GM19035 (cell line): ENCODE results near the gene PRMT1.

Experiments used
- ATAC-seq: cut with Tn5 transposase; IDR thresholded peaks from one replicate; pipeline ENCODE4 v1.9.1; 2021; ENCODE audit not compliant: unreplicated experiment

PRMT1 gene

DNA sequence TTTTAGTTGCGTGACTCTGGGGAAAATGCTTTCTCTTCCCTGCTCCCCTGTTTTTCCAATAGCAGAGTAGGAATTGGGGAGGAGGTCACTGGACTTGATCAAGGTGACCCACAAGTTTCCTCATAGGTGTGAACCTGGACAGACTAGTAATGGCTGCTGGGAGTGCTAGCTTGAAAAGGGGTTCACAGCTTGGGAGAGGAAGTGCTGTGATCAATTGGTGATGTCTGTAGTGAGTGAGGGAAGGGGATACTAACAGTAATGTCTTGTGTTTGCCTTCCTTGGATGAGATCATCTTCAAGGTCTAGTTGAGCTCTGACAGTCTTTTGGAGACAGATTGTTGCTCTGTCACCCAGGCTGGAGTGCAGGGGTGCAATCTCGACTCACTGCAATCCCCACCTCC lies 9.6 kb upstream of the PRMT1 start:
- no peak for ATAC-seq

DNA sequence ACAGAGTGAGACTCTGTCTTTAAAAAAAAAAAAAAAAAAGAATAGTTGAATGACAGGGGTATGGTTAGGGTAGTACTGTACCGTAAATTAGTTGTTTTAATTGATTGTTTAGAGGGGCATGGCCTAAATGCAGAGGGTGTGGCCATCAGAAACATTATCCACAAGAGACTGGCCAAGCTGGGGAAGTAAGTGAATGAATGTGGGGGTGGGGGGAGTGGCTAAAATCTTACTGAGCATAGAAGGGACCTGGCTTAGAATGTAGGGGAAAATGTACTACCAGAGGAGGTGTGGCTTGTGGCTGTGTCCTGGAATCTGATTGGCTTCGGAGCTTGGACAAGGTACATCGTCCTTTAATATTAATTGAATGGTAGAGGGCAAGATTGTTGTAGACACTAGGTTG lies 7.6 kb upstream of the PRMT1 start:
- no peak for ATAC-seq

DNA sequence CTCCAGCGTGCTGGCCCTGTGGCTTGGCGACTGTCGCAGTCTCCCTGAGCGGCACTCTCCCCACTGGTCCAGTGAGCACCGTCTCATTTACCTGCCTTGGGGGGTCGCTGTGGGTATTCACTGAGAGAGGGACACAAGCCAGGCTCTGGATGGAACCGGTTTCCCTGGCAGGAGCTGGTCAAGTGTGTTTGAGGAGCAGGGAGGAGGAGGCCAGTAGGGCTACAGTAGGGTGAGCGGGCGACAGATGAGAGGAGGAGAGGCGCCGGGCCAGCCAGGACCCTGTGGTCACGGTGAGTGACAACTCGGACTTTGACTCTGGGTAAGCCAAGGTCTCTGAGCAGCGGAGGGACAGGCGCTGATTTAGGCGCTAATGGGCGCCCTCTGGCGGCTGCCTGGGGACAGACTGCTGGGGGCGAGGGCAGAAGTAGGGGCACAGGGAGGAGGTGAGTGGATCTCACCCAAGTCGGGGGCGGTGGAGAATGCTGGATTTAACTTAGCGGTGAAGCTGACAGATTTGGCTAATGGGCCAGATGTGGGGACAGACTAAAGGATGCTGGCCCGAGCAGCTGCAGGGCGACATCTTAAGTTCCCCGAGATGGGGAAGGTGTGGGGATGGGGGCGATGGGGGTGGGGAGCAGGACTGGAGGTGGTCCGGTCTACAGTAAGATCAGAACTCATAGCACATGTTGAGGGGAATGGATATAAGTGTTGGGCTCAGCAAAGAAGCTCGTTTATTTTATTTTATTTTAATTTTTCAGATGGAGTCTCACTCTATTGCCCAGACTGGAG lies 4.7 kb upstream of the PRMT1 start:
- no peak for ATAC-seq

DNA sequence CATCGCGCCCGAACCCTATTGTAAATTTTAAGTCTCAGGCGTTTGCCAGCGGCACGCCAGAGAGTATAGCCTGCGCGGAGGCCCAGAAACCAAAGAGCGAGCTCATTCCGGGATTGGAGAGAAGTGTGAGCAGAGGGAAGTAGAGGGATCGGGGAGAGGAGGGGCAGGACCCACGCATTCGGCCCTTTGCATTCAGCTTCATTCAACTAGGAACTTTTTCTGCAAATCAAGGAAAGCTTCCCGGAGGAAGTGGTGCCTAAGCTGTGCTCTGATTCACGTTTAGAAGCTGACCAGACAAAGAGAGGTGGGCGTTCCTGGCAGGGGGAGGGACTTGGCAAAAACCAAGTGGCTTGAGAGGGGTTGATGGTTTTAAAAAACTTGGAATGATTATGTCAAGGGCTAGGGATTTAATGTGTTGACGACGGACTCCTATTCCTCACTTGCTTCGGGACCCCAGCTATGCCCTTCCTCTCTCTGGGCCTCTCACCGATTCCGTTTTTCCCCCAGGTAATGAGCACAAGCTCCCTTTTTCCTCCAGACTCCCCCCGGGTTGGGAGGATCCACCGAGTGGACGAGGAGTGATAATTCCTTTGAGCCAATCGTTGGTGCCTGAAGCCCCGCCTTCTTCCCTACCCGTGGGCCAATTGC lies 811 bp upstream of the PRMT1 start:
- peak; percentile 18 for ATAC-seq

DNA sequence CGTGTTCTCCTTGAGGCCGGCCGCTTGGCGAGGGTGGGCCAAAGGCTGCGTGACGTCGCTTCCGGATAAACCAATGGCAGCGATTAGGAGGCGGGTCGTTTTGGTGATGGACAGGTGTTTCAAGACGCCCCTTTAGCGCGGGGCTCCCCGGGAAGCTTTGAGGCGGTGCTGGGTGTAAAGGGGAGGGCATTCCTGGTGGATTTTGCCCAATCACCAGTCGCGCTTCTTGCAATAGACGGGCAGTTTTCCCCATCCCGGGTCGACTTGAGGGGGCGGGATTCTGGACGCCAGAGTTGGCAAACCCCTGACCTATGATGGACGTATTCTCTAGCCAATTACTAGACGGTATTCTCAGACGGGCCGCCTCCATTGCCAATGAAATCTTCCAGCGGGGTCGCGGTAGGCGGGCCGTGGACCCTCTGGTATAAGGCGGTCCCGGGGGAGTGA lies 264 bp upstream of the PRMT1 start:
- peak; percentile 68 for ATAC-seq

DNA sequence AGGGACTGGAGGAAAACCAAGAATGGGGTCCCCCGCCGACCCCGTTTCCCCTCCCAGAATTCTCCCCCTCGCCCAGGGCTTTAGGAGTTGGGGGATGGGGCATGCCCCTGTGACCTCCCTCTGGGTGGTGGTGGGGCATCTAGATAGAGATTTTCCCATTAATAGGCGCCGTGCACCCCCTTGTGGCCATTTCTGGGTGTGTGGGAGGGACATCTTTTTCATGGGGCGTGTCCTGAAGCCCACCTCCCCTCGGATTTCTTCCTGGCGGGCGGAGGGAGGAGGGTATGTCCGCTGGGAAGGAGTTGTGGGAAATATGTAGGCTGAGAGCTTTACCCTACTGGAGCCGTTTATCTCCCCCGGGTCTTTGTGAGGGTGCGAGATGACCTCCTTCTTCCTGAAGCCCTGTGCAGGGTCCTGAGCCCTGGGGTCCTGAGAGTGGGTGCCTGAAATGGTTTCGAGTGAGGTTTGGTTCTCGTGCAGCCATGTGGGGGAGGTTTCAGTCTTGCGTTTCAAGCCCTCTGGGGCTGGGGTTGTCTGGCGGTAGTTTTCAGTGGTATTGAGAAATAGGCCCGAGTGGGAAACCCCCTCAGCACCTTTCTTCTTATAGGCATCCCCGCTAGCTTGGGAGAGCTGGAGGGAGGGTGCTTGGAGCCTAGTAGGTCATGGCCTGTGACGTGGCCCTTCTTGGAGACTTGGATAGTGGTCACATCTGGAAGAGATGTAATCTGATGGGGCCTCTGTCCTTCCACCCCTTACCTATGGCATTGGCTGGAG lies 1.0 kb downstream of the PRMT1 start:
- ATAC-seq = no peak

DNA sequence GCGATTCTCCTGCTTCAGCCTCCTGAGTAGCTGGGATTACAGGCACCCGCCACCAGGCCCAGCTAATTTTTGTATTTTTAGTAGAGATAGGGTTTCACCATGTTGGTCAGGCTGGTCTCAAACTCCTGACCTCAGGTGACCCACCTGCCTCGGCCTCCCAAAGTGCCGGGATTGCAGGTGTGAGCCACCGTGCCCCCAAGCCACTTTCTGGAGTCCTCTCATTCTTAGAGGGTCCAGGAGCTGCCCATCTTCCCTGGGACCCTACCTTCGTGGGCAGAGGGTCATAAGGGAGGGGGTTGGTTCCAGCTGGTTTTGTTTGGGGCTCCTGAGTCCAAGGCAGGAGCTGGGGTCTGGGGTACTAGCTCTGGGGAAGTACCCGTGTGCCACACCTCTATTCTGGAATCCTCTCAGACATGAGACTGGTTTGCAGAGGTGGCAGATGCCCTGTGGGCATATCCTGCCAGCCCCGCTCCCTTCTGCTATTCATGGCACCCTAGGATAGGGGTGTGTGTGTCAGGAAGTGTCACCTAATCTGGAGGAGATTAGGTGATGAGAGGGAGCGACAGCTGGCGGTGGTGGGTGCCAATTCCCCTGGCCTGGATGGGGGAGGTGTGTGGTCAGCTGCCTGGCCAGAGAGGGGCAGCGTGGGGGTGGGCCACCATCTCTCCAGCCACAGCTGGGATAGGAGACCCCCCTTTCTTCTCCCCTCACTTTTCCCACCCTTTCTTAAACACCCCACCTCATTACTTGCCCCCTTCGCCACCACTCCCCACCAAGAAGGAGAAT lies 2.1 kb downstream of the PRMT1 start:
- no peak for ATAC-seq

DNA sequence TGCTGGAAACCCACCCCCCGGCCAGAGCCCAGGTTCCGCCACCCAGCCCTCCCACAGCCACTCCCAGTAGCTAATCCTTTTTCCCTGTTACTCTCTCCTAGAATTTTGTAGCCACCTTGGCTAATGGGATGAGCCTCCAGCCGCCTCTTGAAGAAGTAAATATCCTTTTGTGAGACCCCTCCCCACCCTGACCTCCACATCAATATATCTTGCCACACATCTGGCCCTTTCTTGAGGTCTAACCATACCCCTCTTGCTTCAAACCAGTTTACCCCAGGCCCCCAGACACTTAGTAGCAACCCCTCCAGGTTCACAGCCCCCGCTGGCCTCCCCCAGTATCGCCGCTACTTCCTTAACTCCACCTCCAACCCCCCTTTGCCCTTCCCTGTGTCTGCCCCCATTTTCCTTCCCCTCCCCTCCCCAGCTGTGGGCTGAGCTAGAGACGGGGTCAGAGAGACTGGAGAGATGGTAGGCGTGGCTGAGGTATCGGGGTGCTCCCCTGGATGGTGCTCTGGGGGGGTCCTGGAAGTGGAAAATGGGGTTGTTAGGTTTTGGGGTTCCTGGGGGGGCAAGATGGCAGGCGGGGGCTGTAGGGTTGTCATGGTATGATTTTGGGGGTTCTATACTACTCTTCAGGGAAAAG lies 2.8 kb downstream of the PRMT1 start:
- no peak for ATAC-seq

DNA sequence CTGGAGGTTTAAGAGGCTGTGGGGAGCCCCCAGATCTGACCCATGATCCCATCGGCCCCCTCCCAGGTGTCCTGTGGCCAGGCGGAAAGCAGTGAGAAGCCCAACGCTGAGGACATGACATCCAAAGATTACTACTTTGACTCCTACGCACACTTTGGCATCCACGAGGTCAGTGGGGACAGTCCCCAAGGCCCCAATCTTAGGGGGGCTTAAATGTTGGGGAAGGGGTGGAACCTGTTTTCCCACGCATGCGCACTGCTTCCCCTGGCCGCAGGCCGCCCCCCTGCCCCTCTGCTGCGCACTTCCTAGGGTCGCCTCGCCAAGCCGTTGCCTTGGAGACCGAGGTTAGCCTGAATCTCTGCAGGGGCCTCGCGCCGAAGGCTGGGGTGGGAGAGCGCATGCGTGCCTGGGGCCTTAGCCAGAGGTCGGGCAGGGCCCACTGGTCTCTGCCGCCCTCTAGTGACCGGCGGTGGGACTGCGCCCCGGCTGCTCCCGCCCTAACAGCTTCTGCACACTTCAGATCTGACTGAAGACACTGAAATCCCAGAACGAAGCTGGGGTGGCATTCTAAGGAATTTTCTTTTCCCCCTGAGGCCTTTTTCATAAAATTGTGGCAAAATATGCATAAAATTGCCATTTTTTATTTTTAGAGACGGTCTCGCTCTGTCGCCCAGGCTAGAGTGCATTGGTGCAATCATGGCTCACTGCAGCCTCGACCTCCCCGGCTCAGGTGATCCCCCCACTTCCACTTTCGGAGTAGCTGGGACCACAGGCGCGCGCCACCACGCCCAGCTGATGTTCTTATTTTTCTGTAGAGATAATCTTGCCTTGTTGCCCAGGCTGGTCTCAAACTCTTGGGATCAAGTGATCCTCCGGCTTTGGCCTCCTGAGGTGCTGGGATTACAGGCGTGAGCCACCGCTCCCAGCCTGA lies 3.6 kb downstream of the PRMT1 start:
- no peak for ATAC-seq

DNA sequence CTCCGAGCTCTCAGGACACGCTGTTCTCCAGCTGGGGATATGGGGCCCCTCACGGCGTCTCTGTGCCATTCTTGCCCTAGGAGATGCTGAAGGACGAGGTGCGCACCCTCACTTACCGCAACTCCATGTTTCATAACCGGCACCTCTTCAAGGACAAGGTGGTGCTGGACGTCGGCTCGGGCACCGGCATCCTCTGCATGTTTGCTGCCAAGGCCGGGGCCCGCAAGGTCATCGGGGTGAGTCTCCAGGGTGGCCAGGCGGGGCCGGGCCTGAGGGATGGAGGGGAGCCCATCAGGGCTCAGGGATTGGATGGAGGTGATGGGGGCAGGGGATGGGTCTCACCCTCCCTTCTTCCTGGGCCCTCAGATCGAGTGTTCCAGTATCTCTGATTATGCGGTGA lies 4.8 kb downstream of the PRMT1 start:
- ATAC-seq = no peak

DNA sequence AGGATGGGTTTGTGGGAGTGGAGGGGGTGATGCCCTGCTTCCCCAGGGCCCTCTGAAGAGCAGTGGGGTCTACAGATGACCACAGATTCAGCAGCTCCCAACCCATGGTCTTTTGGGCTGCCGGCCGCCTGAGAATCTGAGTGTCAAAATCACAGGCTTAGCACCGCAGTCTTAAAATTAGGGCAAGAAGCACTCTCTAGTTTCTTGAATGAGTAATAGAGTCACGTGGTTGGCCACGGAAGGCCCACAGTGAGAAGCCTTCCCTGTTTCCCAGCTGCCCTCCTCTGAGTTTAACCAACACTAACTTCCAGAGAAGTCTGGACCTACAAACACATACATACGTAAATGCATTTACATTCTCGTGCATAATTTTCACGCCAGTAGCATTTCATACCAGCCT lies 5.2 kb downstream of the PRMT1 start:
- no peak for ATAC-seq

DNA sequence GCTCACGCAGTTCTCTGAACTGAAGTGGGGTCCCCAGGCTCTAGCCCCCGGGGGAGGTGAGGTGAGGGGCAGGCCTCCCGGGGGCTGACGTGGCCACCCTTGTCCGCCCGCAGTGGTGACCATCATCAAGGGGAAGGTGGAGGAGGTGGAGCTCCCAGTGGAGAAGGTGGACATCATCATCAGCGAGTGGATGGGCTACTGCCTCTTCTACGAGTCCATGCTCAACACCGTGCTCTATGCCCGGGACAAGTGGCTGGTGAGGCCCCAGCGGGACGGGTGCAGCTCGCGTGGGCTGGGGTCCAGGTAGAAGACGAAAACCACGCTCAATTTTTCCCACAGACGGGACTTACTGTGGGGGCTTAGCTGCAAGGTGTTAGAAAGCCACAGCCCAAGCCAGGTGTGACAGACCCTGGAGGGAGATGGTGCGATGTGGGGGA lies 6.8 kb downstream of the PRMT1 start:
- ATAC-seq = no peak

DNA sequence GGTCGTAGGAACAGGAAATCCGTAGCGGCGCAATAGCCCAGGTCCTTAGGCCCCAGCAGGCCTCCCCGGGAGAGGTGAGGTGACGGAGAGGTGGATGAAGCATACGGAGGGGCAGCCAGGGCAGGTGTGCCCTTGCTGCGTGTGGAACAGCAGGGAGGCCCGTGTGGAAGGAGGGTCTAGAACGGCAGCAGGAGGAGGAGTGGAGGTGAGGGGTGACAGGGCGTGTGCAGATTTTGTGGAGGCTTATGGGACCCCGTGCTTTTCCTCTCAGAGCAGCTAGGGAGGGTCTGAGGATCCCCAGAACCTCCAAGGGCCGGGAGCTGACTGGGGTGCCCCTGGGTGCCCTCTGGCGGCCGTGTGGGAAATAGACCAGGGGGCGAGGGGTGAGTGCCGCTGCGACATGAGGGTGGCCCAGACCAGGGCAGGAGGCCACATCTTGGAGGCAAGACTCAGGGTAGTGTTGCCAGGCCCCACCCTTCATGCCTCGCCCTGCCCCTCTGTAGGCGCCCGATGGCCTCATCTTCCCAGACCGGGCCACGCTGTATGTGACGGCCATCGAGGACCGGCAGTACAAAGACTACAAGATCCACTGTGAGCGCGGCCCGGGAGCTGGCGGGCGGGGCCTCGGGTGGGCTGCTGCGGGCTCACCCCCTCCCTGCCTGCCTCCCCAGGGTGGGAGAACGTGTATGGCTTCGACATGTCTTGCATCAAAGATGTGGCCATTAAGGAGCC lies 7.3 kb downstream of the PRMT1 start:
- no peak for ATAC-seq

DNA sequence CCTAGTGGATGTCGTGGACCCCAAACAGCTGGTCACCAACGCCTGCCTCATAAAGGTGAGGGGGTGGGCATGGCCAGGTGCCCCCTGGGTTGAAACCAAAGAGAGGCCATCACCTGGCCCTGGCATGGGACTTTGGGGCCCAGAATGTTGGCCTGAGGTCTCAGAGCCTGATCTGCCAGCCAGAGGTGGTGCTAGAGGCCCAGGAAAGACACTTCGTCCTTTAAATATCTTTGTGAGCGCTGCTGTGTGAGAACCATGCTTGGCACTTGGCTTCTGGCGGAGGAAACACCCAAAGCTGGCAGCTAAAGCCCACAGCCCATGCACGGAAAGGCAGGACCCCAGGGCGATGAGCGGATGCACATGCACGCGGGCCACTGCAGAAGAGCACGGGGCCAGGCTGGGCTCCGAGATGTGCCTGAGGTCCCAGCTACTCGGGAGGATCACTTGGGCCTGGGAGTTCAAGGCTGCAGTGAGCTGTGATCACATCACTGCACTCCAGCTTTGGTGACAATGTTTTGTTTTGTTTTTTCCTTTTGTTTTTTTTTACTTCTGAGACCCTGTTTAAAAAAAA lies 8.0 kb downstream of the PRMT1 start:
- ATAC-seq = no peak

DNA sequence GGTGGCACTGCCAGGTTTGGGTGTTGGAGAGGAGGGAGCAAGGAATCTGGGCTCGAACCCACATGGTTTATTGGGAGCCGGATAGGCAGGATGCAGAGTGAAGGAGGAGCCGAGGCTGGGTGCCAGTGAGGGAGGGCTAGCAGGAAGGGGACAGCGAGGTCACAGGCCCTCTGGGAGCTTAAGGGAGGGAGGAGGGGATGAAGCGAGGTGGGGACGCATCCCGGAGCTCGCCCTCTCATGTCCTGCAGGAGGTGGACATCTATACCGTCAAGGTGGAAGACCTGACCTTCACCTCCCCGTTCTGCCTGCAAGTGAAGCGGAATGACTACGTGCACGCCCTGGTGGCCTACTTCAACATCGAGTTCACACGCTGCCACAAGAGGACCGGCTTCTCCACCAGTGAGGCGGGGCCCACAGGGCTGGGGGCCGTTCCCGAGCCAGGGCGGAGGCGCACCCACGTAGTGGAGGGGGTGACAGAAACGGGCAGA lies 8.8 kb downstream of the PRMT1 start:
- no peak for ATAC-seq

DNA sequence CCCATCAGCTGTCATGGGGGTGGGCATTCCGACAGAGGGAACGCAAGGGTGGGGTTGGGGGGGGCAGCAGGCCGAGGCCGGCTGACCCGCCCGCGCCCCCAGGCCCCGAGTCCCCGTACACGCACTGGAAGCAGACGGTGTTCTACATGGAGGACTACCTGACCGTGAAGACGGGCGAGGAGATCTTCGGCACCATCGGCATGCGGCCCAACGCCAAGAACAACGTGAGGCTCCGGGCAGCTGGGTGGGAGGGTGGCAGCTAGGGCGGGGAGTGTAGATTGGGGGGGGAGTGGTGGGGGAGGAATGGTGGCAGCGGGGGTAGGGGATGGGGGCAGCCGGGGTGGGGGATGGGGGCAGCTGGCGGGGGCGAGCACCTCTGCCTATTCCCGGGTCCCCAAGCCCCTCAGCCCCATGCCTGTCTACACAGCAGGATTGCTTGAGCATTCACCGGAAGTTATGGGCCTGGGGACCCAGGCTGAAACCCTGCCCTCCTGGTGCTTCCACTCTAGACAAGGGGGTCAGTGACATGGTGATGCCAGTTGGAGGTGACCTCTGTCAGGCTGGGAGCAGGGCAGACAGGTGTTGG lies 9.5 kb downstream of the PRMT1 start:
- ATAC-seq = no peak

DNA sequence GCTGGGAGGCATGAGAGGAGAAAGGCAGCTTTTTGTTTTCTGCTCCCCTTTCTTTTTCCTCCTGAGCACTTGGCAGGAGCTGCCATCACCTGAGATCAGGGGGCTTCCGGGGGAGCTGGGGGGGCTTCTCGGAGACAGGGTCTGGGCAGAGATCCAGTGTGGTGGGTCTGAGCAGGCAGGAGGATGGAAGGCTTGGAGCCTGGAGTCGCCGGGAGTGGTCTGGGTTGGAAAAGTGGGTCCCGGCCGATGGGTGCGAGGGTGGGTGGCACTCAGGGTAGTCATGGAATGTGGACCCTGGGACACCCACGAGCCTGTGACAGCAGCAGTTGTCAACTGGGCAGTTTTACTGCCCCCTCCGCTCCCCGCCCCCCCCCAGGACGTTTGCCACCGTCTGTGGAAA lies 10.1 kb downstream of the PRMT1 start:
- ATAC-seq = no peak
